ENCODE data around the gene RAPGEF6. TPM values are rescaled to one million over a fixed set of nuclear protein-coding genes. Genes with fewer than 3 reads are reported as not detected.
"Not testable (repeated sequence)": the region's sequence is repeated elsewhere in the genome, so short reads cannot be mapped to it uniquely, and the experiment has no call there.

The RAPGEF6 gene
- total and polyA plus RNA-seq, 5 donors: 2.7 to 16.3 (median 13.3) TPM

- DNase-seq (no peak), ATAC-seq (no peak)
- 87% methylated on average over 1 of the region's 1 CpG for WGBS
- Histone ChIP-seq H3K9me3 (ENCODE audit: control insufficient read depth, low read length) (no peaks in the 10 kb centered on the region), H3K4me1 (ENCODE audit: control insufficient read depth, insufficient read depth, low read length) (no peaks in the 10 kb centered on the region), H3K4me3 (ENCODE audit: low read length) (no peak overlapping the region), H3K27me3 (ENCODE audit: control insufficient read depth, insufficient read depth) (no peaks in the 10 kb centered on the region), H3K27ac (ENCODE audit: low read length) (no peak overlapping the region)
- intact Hi-C loops (cut with DNase I): no loop called here
These were observed 143.3 kb downstream of the RAPGEF6 start for GRCh38 chr5:131491749-131492148.

DNA sequence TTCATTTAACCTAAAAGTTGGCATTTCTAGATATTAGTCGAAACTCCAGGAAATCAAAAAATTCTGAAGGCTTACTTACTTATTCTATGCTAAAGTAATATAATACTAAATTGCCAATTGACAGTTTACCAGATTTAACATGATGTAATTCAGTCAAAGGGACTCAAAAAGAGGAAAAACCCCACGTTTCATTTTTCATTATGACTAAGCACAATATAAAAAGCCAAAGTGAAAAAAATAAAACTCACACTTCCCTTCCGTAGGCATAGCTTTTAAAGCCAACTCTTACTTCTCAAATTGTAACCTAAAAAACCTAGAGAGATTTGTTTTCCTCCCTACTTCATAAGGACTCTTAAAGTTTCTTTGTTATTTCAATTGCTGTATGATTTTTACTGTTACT is 146.6 kb downstream of the RAPGEF6 start:
- no peaks in the 10 kb centered on the region for H3K9me3 ChIP-seq (ENCODE audit: control insufficient read depth, low read length)
- 65% methylated on average over 3 of the region's 3 CpGs for WGBS
- intact Hi-C loops (cut with DNase I): no loop called here
- ATAC-seq (no peak), DNase-seq (no peak)
- H3K4me3 ChIP-seq (ENCODE audit: low read length): no peak overlapping the region
- no peaks in the 10 kb centered on the region for H3K27me3 ChIP-seq (ENCODE audit: control insufficient read depth, insufficient read depth)
- H3K27ac ChIP-seq (ENCODE audit: low read length): no peak overlapping the region
- no peaks in the 10 kb centered on the region for H3K4me1 ChIP-seq (ENCODE audit: control insufficient read depth, insufficient read depth, low read length)

- H3K9me3 ChIP-seq (ENCODE audit: control insufficient read depth, low read length); intact Hi-C loops (cut with DNase I); DNase-seq; H3K27ac ChIP-seq (ENCODE audit: low read length); H3K4me3 ChIP-seq (ENCODE audit: low read length); H3K27me3 ChIP-seq (ENCODE audit: control insufficient read depth, insufficient read depth); ATAC-seq; H3K4me1 ChIP-seq (ENCODE audit: control insufficient read depth, insufficient read depth, low read length): not testable (repeated sequence)
- over 99% methylated on average over 4 of the region's 4 CpGs for WGBS
These were observed 147.7 kb downstream of the RAPGEF6 start for GRCh38 chr5:131487371-131487770.

DNA sequence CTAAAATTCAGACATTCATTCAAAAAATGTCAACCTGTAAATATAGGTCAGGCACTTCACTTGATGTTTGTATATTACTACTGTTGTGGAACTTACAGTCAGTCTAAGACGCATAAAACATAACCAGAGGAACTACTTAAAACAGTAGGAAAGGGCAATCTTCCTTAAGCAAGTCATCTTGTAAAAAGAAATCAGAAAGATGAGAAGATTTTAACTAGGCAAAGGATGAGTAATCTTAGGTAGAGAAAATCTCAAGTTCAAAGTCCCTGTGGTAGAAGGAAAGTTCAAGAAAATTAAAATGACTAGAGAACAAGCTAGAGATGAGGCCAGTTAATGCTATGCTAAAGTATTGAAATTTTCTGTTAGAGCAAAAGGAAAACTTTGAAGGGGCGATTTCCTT is 152.4 kb downstream of the RAPGEF6 start:
- Histone ChIP-seq H3K4me1 (ENCODE audit: control insufficient read depth, insufficient read depth, low read length) (peaks cover 1% of the 10 kb centered on the region), H3K27ac (ENCODE audit: low read length) (no peak overlapping the region), H3K4me3 (ENCODE audit: low read length) (no peak overlapping the region), H3K27me3 (ENCODE audit: control insufficient read depth, insufficient read depth) (no peaks in the 10 kb centered on the region), H3K9me3 (ENCODE audit: control insufficient read depth, low read length) (no peaks in the 10 kb centered on the region)
- no peak for ATAC-seq
- 97% methylated on average over 2 of the region's 2 CpGs for WGBS
- DNase-seq: no peak
- intact Hi-C loops (cut with DNase I): no loop called here

DNA sequence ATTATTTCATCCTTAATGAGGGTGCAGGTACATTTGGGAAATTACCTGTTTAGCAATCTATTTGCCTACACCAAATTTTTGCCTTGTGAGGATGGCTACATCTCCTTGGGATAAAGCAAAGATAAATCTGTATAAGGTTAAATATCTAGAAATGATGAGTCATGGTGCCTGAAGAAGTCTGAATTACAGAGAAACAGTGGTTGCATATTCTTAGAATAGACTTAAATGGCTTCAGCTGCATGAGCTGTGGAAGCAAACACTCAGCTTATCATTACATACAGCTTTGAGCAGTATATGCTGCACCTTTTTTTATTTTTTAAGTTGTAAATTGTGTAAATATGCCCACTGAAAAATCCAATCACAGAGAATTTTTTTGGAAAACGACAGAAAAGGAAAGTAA is 153.5 kb downstream of the RAPGEF6 start:
- H3K27me3 ChIP-seq (ENCODE audit: control insufficient read depth, insufficient read depth): no peaks in the 10 kb centered on the region
- intact Hi-C loops (cut with DNase I): no loop called here
- no peak overlapping the region for H3K4me3 ChIP-seq (ENCODE audit: low read length)
- peaks cover 1% of the 10 kb centered on the region for H3K4me1 ChIP-seq (ENCODE audit: control insufficient read depth, insufficient read depth, low read length)
- no peak overlapping the region for H3K27ac ChIP-seq (ENCODE audit: low read length)
- ATAC-seq (no peak), DNase-seq (no peak)
- 82% methylated on average over 1 of the region's 1 CpG for WGBS
- H3K9me3 ChIP-seq (ENCODE audit: control insufficient read depth, low read length): no peaks in the 10 kb centered on the region

DNA sequence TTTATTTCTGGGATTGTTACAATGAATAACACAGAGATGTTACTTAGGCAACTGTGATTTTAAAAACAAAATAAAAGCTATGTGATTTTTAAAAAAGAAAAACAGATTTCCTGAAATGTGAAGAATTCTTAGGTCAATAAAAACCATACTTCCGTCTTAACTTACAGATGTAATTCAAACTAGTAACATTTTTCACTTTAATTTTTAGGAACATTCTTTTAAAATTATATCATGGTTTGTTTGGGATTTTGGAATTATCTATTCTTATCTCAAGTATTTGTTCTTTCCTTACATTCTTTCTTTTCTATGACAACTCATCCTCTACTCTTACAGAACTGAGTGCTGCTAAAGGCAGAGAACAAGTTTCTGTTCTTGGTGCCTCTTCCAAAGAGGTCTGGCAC is 159.5 kb downstream of the RAPGEF6 start:
- ATAC-seq: no peak
- intact Hi-C loops (cut with DNase I): no loop called here
- Histone ChIP-seq H3K27me3 (ENCODE audit: control insufficient read depth, insufficient read depth) (no peaks in the 10 kb centered on the region), H3K4me3 (ENCODE audit: low read length) (no peak overlapping the region), H3K27ac (ENCODE audit: low read length) (no peak overlapping the region), H3K9me3 (ENCODE audit: control insufficient read depth, low read length) (no peaks in the 10 kb centered on the region), H3K4me1 (ENCODE audit: control insufficient read depth, insufficient read depth, low read length) (peaks cover 1% of the 10 kb centered on the region)
- no peak for DNase-seq
- 66% methylated on average over 1 of the region's 1 CpG for WGBS

DNA sequence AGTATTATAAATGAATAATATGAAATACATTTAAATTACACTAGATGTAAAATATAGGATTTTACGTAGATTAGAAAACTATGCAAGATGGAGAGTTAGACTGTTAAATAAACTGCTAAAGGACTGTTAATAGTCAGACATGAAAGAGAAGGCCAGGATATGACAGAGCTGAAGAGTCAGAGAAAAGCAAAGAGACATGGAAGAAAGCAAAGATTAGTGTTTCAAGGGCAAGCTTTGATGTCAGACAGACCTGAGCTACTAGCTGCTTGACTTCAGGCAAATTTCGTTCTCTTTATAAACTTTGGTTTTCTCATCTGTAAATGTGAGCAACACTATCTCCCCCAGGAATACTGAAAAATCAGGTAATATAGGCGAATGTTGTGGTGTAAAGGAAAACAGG is 161.3 kb downstream of the RAPGEF6 start:
- intact Hi-C loops (cut with DNase I): no loop called here
- Histone ChIP-seq H3K9me3 (ENCODE audit: control insufficient read depth, low read length) (no peaks in the 10 kb centered on the region), H3K4me1 (ENCODE audit: control insufficient read depth, insufficient read depth, low read length) (peaks cover 1% of the 10 kb centered on the region), H3K27ac (ENCODE audit: low read length) (no peak overlapping the region), H3K4me3 (ENCODE audit: low read length) (no peak overlapping the region), H3K27me3 (ENCODE audit: control insufficient read depth, insufficient read depth) (no peaks in the 10 kb centered on the region)
- no peak for DNase-seq
- ATAC-seq: no peak
- WGBS: 97% methylated on average over 3 of the region's 3 CpGs

DNA sequence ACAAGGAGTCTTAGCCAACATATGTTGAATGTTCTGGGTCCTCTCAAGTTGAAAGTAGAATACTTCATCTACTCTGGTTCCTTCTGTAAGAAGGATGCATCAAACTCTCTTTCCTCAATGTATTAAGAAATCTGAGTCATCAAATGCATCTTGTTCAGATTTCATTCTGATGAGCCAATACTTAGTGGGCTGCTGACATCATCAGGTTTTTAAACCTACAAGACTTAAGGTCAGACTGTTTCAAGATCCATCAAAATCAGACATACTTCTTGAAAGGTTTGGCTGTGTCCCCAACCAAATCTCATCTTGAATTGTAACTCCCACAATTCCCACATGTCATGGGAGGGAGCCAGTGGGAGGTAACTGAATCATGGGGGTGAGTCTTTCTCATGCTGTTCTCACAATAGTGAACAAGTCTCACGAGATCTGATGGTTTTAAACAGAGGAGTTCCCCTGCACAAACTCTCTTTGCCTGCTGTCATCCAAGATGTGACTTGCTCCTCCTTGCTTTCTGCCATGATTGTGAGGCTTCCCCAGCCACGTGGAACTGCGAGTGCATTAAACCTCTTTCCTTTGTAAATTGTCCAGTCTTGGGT is 168.8 kb downstream of the RAPGEF6 start:
- no peak for DNase-seq
- WGBS: 96% methylated on average over 3 of the region's 3 CpGs
- intact Hi-C loops (cut with DNase I): no loop called here
- no peak overlapping the region for H3K27ac ChIP-seq (ENCODE audit: low read length)
- no peak overlapping the region for H3K4me3 ChIP-seq (ENCODE audit: low read length)
- ATAC-seq: no peak
- H3K27me3 ChIP-seq (ENCODE audit: control insufficient read depth, insufficient read depth): no peaks in the 10 kb centered on the region
- no peaks in the 10 kb centered on the region for H3K9me3 ChIP-seq (ENCODE audit: control insufficient read depth, low read length)
- H3K4me1 ChIP-seq (ENCODE audit: control insufficient read depth, insufficient read depth, low read length): no peaks in the 10 kb centered on the region

- no peaks in the 10 kb centered on the region for H3K4me1 ChIP-seq (ENCODE audit: control insufficient read depth, insufficient read depth, low read length)
- no peak for DNase-seq
- H3K9me3 ChIP-seq (ENCODE audit: control insufficient read depth, low read length): no peaks in the 10 kb centered on the region
- WGBS: 54% methylated on average over 1 of the region's 1 CpG
- H3K4me3 ChIP-seq (ENCODE audit: low read length): no peak overlapping the region
- no peaks in the 10 kb centered on the region for H3K27me3 ChIP-seq (ENCODE audit: control insufficient read depth, insufficient read depth)
- intact Hi-C loops (cut with DNase I): no loop called here
- no peak for ATAC-seq
- no peak overlapping the region for H3K27ac ChIP-seq (ENCODE audit: low read length)
These were observed 171.4 kb downstream of the RAPGEF6 start for GRCh38 chr5:131463656-131464055.

- no peak overlapping the region for H3K4me3 ChIP-seq (ENCODE audit: low read length)
- 55% methylated on average over 3 of the region's 3 CpGs for WGBS
- H3K9me3 ChIP-seq (ENCODE audit: control insufficient read depth, low read length): no peaks in the 10 kb centered on the region
- no peak for DNase-seq
- ATAC-seq: no peak
- intact Hi-C loops (cut with DNase I): no loop called here
- H3K27me3 ChIP-seq (ENCODE audit: control insufficient read depth, insufficient read depth): no peaks in the 10 kb centered on the region
- no peak overlapping the region for H3K27ac ChIP-seq (ENCODE audit: low read length)
- H3K4me1 ChIP-seq (ENCODE audit: control insufficient read depth, insufficient read depth, low read length): no peaks in the 10 kb centered on the region
These were observed 172.6 kb downstream of the RAPGEF6 start for GRCh38 chr5:131462454-131462853.

GRCh38 chr5:131461742-131462141 is 173.3 kb downstream of the RAPGEF6 start:
- H3K4me3 ChIP-seq (ENCODE audit: low read length): no peak overlapping the region
- WGBS: 85% methylated on average over 5 of the region's 5 CpGs
- no peak for DNase-seq
- H3K27ac ChIP-seq (ENCODE audit: low read length): no peak overlapping the region
- H3K4me1 ChIP-seq (ENCODE audit: control insufficient read depth, insufficient read depth, low read length): no peaks in the 10 kb centered on the region
- no peaks in the 10 kb centered on the region for H3K9me3 ChIP-seq (ENCODE audit: control insufficient read depth, low read length)
- H3K27me3 ChIP-seq (ENCODE audit: control insufficient read depth, insufficient read depth): no peaks in the 10 kb centered on the region
- ATAC-seq: no peak
- intact Hi-C loops (cut with DNase I): no loop called here

Measured in right cardiac atrium (tissue), 5 donors.